HepG2 (cell line): ENCODE results near the gene AGK. TPM values are rescaled to one million over a fixed set of nuclear protein-coding genes. Genes with fewer than 3 reads are reported as not detected.

Experiments
- BRD4 ChIP-seq: sonication (generic); formaldehyde crosslinking; IDR thresholded peaks from 2 replicates; pipeline ENCODE4 v1.4.0; 2020; ENCODE audit warnings: missing genetic modification reagents
- GATAD2A ChIP-seq: IDR thresholded peaks from 2 replicates; pipeline ENCODE4 v1.6.1; 2016
- HDAC1 ChIP-seq: sonication (generic); formaldehyde crosslinking; IDR thresholded peaks from 2 replicates; pipeline ENCODE4 v1.5.1; 2020; ENCODE audit warnings: mild to moderate bottlenecking, missing genetic modification reagents
- MIXL1 ChIP-seq: IDR thresholded peaks from 2 replicates; pipeline ENCODE4 v1.6.1; 2016
- NR1H2 ChIP-seq: sonication (generic); formaldehyde crosslinking; IDR thresholded peaks from 2 replicates; pipeline ENCODE4 v1.8.1; 2022; ENCODE audit warnings: low read depth, missing genetic modification reagents, borderline replicate concordance
- ZFP62 ChIP-seq: sonication (generic); formaldehyde crosslinking; IDR thresholded peaks from 2 replicates; pipeline ENCODE4 v1.4.0; 2020; ENCODE audit warnings: missing genetic modification reagents
- ZNF234 ChIP-seq: sonication (generic); formaldehyde crosslinking; conservative IDR thresholded peaks from 2 replicates; pipeline ENCODE4 v1.5.1; 2020; ENCODE audit warnings: mild to moderate bottlenecking, missing genetic modification reagents
- ZNF644 ChIP-seq: IDR thresholded peaks from 2 replicates; pipeline ENCODE4 v1.6.1; 2016; ENCODE audit warnings: low read depth
- polyA plus RNA-seq, 8 experiments: library from polyadenylated mRNA; depleted of rRNA in 3 of 8; stranded (reverse) in 7 of 8; unstranded in 1 of 8; fragments of >200 nt; fragmentation: Illumina TruSeq in 4 of 8; extraction: Trizol in 4 of 8; gene quantifications; 2 replicates each; pipeline versions ENCODE4 v1.2.1 to v1.2.3, GENCODE V29; 2011 to 2016; ENCODE audit warnings: low read depth in 4 of 8, missing spikeins in 1 of 8, mixed read lengths in 1 of 8; ENCODE audit not compliant: insufficient read depth in 1 of 8
- total RNA-seq, 5 experiments: library from RNA; depleted of rRNA; stranded (reverse); fragments of >200 nt; fragmentation: Illumina TruSeq; extraction: Trizol; gene quantifications; 2 replicates each; pipeline ENCODE4 v1.2.3, GENCODE V29; 2016; ENCODE audit warnings: low read depth in 1 of 5
- TF ChIP-seq, protein P1 (sequence below): sonication (generic); formaldehyde crosslinking; IDR thresholded peaks from 2 replicates; pipeline ENCODE4 v1.4.0; 2020; ENCODE audit warnings: missing genetic modification reagents, borderline replicate concordance
- TF ChIP-seq, protein P2 (sequence below): sonication (generic); formaldehyde crosslinking; IDR thresholded peaks from 2 replicates; pipeline ENCODE4 v1.9.0; 2021; ENCODE audit warnings: missing genetic modification reagents, borderline replicate concordance
- TF ChIP-seq, protein P3 (sequence below): sonication (generic); formaldehyde crosslinking; IDR thresholded peaks from 2 replicates; pipeline ENCODE4 v1.5.0; 2020; ENCODE audit warnings: mild to moderate bottlenecking, missing genetic modification reagents, borderline replicate concordance
- TF ChIP-seq, protein P4 (sequence below): sonication (generic); formaldehyde crosslinking; IDR thresholded peaks from 2 replicates; pipeline ENCODE4 v1.5.1; 2020; ENCODE audit warnings: mild to moderate bottlenecking, missing genetic modification reagents

Gene AGK
- total and polyA plus RNA-seq, 2 of the 13 experiments (the other 11 are each of a cell fraction or from before 2014, with no cell fraction given): 23.7 to 30.1 TPM

DNA sequence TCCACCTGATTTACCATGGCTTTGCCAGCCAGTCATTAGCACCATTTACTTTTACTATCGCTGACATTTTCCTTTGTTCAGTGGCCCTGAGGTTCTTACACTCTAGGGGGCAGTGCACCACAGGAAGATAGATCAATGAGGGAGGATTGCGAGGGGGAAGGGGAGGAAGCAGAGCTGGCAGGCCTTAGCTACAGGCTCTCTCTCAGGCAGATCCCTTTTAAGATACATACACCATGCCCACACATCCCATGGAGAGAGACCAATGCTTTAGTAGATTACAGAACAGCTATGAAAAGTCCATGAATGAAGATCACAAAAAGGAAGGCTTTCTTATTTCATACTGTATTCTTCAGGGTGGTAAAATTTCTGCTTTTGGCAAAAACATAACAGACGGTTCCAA, 103.3 kb downstream of the AGK start (continued):
- TF ChIP-seq, protein P1, sequence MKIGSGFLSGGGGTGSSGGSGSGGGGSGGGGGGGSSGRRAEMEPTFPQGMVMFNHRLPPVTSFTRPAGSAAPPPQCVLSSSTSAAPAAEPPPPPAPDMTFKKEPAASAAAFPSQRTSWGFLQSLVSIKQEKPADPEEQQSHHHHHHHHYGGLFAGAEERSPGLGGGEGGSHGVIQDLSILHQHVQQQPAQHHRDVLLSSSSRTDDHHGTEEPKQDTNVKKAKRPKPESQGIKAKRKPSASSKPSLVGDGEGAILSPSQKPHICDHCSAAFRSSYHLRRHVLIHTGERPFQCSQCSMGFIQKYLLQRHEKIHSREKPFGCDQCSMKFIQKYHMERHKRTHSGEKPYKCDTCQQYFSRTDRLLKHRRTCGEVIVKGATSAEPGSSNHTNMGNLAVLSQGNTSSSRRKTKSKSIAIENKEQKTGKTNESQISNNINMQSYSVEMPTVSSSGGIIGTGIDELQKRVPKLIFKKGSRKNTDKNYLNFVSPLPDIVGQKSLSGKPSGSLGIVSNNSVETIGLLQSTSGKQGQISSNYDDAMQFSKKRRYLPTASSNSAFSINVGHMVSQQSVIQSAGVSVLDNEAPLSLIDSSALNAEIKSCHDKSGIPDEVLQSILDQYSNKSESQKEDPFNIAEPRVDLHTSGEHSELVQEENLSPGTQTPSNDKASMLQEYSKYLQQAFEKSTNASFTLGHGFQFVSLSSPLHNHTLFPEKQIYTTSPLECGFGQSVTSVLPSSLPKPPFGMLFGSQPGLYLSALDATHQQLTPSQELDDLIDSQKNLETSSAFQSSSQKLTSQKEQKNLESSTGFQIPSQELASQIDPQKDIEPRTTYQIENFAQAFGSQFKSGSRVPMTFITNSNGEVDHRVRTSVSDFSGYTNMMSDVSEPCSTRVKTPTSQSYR (CRISPR knock-in tag): peak; percentile 79
- TF ChIP-seq ZNF234 (CRISPR knock-in tag): no peak
- TF ChIP-seq MIXL1: 0 out of 2 replicates have a peak, but pooled peaks have one; percentile 32
- no peak for TF ChIP-seq BRD4
- TF ChIP-seq, protein P2, sequence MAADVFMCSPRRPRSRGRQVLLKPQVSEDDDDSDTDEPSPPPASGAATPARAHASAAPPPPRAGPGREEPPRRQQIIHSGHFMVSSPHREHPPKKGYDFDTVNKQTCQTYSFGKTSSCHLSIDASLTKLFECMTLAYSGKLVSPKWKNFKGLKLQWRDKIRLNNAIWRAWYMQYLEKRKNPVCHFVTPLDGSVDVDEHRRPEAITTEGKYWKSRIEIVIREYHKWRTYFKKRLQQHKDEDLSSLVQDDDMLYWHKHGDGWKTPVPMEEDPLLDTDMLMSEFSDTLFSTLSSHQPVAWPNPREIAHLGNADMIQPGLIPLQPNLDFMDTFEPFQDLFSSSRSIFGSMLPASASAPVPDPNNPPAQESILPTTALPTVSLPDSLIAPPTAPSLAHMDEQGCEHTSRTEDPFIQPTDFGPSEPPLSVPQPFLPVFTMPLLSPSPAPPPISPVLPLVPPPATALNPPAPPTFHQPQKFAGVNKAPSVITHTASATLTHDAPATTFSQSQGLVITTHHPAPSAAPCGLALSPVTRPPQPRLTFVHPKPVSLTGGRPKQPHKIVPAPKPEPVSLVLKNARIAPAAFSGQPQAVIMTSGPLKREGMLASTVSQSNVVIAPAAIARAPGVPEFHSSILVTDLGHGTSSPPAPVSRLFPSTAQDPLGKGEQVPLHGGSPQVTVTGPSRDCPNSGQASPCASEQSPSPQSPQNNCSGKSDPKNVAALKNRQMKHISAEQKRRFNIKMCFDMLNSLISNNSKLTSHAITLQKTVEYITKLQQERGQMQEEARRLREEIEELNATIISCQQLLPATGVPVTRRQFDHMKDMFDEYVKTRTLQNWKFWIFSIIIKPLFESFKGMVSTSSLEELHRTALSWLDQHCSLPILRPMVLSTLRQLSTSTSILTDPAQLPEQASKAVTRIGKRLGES (CRISPR knock-in tag): no peak
- TF ChIP-seq, protein P3, sequence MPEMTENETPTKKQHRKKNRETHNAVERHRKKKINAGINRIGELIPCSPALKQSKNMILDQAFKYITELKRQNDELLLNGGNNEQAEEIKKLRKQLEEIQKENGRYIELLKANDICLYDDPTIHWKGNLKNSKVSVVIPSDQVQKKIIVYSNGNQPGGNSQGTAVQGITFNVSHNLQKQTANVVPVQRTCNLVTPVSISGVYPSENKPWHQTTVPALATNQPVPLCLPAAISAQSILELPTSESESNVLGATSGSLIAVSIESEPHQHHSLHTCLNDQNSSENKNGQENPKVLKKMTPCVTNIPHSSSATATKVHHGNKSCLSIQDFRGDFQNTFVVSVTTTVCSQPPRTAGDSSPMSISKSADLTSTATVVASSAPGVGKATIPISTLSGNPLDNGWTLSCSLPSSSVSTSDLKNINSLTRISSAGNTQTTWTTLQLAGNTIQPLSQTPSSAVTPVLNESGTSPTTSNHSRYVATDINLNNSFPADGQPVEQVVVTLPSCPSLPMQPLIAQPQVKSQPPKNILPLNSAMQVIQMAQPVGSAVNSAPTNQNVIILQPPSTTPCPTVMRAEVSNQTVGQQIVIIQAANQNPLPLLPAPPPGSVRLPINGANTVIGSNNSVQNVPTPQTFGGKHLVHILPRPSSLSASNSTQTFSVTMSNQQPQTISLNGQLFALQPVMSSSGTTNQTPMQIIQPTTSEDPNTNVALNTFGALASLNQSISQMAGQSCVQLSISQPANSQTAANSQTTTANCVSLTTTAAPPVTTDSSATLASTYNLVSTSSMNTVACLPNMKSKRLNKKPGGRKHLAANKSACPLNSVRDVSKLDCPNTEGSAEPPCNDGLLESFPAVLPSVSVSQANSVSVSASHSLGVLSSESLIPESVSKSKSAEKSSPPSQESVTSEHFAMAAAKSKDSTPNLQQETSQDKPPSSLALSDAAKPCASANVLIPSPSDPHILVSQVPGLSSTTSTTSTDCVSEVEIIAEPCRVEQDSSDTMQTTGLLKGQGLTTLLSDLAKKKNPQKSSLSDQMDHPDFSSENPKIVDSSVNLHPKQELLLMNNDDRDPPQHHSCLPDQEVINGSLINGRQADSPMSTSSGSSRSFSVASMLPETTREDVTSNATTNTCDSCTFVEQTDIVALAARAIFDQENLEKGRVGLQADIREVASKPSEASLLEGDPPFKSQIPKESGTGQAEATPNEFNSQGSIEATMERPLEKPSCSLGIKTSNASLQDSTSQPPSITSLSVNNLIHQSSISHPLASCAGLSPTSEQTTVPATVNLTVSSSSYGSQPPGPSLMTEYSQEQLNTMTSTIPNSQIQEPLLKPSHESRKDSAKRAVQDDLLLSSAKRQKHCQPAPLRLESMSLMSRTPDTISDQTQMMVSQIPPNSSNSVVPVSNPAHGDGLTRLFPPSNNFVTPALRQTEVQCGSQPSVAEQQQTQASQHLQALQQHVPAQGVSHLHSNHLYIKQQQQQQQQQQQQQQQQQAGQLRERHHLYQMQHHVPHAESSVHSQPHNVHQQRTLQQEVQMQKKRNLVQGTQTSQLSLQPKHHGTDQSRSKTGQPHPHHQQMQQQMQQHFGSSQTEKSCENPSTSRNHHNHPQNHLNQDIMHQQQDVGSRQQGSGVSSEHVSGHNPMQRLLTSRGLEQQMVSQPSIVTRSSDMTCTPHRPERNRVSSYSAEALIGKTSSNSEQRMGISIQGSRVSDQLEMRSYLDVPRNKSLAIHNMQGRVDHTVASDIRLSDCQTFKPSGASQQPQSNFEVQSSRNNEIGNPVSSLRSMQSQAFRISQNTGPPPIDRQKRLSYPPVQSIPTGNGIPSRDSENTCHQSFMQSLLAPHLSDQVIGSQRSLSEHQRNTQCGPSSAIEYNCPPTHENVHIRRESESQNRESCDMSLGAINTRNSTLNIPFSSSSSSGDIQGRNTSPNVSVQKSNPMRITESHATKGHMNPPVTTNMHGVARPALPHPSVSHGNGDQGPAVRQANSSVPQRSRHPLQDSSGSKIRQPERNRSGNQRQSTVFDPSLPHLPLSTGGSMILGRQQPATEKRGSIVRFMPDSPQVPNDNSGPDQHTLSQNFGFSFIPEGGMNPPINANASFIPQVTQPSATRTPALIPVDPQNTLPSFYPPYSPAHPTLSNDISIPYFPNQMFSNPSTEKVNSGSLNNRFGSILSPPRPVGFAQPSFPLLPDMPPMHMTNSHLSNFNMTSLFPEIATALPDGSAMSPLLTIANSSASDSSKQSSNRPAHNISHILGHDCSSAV (CRISPR knock-in tag): no peak
- no peak for TF ChIP-seq HDAC1 (CRISPR knock-in tag)
- no peak for TF ChIP-seq ZFP62 (CRISPR knock-in tag)
- no peak for TF ChIP-seq ZNF644 (CRISPR knock-in tag)
- TF ChIP-seq NR1H2 (CRISPR knock-in tag): no peak
- TF ChIP-seq GATAD2A (CRISPR knock-in tag): 0 out of 2 replicates have a peak, but pooled peaks have one; percentile 14
- TF ChIP-seq, protein P4, sequence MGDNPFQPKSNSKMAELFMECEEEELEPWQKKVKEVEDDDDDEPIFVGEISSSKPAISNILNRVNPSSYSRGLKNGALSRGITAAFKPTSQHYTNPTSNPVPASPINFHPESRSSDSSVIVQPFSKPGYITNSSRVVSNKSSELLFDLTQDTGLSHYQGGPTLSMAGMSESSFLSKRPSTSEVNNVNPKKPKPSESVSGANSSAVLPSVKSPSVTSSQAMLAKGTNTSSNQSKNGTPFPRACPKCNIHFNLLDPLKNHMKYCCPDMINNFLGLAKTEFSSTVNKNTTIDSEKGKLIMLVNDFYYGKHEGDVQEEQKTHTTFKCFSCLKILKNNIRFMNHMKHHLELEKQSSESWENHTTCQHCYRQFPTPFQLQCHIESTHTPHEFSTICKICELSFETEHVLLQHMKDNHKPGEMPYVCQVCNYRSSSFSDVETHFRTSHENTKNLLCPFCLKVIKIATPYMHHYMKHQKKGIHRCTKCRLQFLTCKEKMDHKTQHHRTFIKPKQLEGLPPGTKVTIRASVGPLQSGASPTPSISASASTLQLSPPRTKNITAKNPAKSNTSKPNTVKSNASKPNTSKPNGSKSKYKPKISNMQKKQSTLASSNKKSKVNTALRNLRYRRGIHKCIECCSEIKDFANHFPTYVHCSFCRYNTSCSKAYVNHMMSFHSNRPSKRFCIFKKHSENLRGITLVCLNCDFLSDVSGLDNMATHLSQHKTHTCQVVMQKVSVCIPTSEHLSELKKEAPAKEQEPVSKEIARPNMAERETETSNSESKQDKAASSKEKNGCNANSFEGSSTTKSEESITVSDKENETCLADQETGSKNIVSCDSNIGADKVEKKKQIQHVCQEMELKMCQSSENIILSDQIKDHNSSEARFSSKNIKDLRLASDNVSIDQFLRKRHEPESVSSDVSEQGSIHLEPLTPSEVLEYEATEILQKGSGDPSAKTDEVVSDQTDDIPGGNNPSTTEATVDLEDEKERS (CRISPR knock-in tag): no peak
